DMS79 treated with DMSO at 0.1 percent for 48 hours (cell line): ENCODE measurements around the gene PGGHG.
"Not testable (repeated sequence)": the region's sequence is repeated elsewhere in the genome, so short reads cannot be mapped to it uniquely, and the experiment has no call there.

Source experiments
- DNase-seq: peaks from one replicate; lab custom pipeline; 2025; lab: John Stamatoyannopoulos, UW

Gene PGGHG

GRCh38 chr11:330307-330693 lies 41.4 kb downstream of the PGGHG start:
- no peak for DNase-seq

GRCh38 chr11:330694-331357 lies 41.9 kb downstream of the PGGHG start:
- no peak for DNase-seq

- DNase-seq = no peak
Observed at GRCh38 chr11:331358-332060, 42.6 kb downstream of the PGGHG start.

- DNase-seq = no peak
Observed at GRCh38 chr11:332651-333480, 43.9 kb downstream of the PGGHG start.

GRCh38 chr11:333616-334263 lies 44.8 kb downstream of the PGGHG start:
- DNase-seq = not testable (repeated sequence)

- DNase-seq = no peak
Observed at GRCh38 chr11:334264-334994, 45.5 kb downstream of the PGGHG start.

GRCh38 chr11:335779-336658 lies 47.1 kb downstream of the PGGHG start:
- no peak for DNase-seq

GRCh38 chr11:336659-337198 lies 47.8 kb downstream of the PGGHG start:
- no peak for DNase-seq

- no peak for DNase-seq
Observed at GRCh38 chr11:337711-338110, 48.8 kb downstream of the PGGHG start.

GRCh38 chr11:339963-340362 lies 51.0 kb downstream of the PGGHG start:
- DNase-seq = no peak

- no peak for DNase-seq
Observed at GRCh38 chr11:340539-341512, 51.9 kb downstream of the PGGHG start.

GRCh38 chr11:342328-342727 lies 53.4 kb downstream of the PGGHG start:
- no peak for DNase-seq

- DNase-seq = no peak
Observed at GRCh38 chr11:344836-345578, 56.1 kb downstream of the PGGHG start.
